ENCODE measurements around the gene JPH3.

JPH3 gene

DNA sequence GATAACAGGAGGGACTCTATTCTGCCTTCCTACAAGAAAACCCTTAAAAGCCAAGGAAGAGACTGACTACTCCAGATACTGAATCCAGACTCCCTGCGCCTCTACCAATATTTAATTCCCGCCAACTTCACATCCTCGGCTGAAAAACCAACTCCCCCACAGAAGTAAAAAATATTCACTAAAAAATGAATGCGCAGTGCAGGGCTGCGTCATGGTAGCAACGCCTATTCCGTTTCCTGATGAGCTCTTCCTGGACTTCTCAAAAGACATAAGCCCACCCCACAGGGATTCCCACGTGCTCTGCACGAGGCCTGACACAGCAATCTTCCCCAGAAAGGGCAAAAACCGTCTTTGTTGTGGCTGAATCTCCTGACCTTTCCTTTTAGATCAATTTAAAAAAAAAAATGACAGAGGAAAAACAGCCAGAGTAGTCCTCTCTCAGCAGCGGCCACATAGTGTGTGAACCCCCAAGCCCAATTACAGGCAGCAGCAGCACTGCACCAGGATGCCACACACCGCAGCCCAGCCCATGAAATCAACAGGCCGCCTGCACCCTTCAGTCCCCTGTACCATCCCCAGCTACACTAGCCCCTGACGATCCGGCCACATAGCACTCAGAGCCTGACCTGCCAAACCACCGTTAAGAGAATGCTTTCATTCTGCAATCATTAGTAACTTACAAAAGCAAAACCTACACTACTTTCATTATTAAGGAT lies 139.6 kb downstream of the JPH3 start:
- DNase-seq (ENCODE audit: low read depth) = no peak

DNA sequence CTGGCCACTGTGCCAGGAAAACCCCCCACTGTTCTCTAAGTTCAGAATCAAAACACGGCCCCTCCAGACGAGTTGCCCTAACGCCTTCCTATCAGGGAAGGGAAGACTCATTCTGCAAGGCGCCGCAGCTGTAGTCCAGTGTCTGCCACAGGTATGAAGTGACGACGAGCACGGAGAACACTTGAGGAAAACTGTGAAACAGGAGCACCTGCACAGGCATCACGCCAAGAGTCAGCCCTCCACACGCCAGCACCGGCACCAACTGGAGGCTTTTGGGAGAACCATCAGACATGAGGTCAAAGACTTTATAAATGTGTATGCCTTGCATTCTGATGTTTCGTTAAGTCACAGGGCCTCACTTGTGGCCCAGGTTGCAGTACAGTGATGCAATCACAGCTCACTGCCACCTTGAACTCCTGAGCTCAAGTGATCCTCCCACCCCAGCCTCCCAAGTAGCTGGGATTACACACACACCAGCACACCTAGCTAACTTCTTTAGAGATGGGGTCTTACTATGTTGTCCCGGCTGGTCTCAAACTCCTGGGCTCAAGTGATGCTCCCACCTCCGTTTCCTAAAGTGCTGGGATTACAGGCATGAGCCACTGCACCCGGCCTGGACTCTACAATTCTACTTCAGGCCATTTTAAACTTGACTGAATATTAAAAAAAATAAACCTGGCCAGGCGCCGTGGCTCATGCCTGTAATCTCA lies 140.6 kb downstream of the JPH3 start:
- DNase-seq (ENCODE audit: low read depth) = no peak

DNA sequence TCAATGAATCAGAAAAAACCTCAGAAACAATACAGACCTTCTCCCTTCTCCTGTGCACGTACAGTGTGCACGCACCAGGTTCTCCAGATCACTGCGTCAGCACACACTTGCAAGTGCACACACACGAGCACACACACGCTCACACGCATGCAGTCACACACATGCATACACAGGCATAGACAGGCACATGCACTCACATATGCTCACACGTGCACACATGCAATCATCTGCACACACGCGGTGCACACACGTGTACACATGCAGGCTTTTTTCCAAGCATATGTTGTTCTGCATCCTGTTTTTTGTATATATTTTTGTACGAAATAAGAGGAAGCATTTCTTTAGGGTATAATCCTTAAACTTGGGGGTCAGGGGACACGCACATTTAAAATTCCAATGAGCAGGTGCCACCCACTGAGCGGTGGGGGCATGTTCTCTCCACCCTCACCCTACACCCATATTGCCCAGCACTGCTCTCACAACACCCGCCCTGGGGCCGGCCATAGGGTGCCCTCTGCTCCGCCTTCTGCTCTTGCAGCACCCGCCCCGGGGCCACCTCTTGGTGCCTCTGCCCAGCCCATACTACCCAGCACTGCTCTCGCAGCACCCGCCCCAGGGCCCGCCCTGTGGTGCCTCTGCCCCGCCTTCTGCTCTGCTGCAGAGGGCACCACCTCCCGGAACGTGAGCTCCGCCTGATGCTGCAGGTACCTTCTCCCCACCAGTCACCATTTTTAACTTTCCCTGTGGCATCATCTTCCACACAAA lies 142.6 kb downstream of the JPH3 start:
- no peak for DNase-seq (ENCODE audit: low read depth)

DNA sequence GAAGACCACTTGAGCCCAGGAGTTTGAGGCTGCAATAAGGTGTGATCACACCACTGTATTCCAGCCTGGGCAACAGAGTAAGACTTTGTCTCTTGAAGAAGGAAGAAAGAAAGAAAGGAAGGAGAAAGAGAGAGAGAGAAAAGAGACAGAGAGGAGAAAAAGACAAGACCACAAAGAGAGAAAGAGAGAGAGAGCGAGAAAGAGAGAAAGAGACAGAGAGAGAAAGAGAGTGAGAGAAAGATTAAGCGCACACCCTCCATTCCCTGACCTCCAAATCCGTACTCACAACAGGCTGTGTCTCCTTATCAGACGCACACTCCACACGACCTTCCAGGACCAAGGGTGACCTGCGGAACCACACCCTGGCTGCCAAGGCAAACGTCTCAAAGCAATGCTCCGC lies 143.9 kb downstream of the JPH3 start:
- no peak for DNase-seq (ENCODE audit: low read depth)
